Left lung (tissue), 10 donors: ENCODE results near the gene CNTN4. TPM values are rescaled to one million over a fixed set of nuclear protein-coding genes. Genes with fewer than 3 reads are reported as not detected.

ENCODE experiments used
- ATAC-seq: fragments of 200-7000 bp; cut with Tn5 transposase; one replicate; pipeline ENCODE4 v1.9.1; 2020; ENCODE audit warnings: moderate library complexity
- DNase-seq, 4 donors: peaks; one replicate each; pipeline ENCODE4 v3.0.0-alpha.2; 2013 to 2020
- H3K27ac ChIP-seq, 2 donors: fragments of 200-600 bp; sonication (generic) in 1 of 2; one replicate each; pipeline versions ENCODE4 v1.5.0 to v1.8.0; 2020 to 2021
- H3K27me3 ChIP-seq, 2 donors: fragments of 200-600 bp; sonication (generic) in 1 of 2; one replicate each; pipeline versions ENCODE4 v1.5.0 to v1.8.0; 2020 to 2021
- H3K36me3 ChIP-seq, 2 donors: fragments of 200-600 bp; sonication (generic) in 1 of 2; one replicate each; pipeline versions ENCODE4 v1.5.0 to v1.8.0; 2020 to 2021
- H3K4me1 ChIP-seq, 2 donors: fragments of 200-600 bp; one replicate each; pipeline ENCODE4 v1.8.0; 2021
- H3K4me3 ChIP-seq, 2 donors: fragments of 200-600 bp; sonication (generic) in 1 of 2; one replicate each; pipeline versions ENCODE4 v1.5.0 to v1.8.0; 2020 to 2021; ENCODE audit warnings: mild to moderate bottlenecking in 1 of 2
- H3K9me3 ChIP-seq, 2 donors: fragments of 200-600 bp; sonication (generic) in 1 of 2; one replicate each; pipeline versions ENCODE4 v1.5.0 to v1.8.0; 2020 to 2021
- intact Hi-C, 2 donors: fragments of 100-400 bp; cut with DNase I; formaldehyde crosslinking; loops; one replicate each; pipeline versions ENCODE4 v1.11.2 to v1.14.2; 2022
- polyA plus RNA-seq, 6 donors: library from polyadenylated mRNA; unstranded; fragments of 120-200 nt; gene quantifications; one replicate each; pipeline ENCODE4 v1.2.1, GENCODE V29; 2013; ENCODE audit not compliant: insufficient read length in 6 of 6
- total RNA-seq, 2 donors: library from RNA; stranded (reverse); fragmentation: NEBNext Ultra II Directional; extraction: Animal tissue kit (Norgen Biotek cat#: 25700); gene quantifications; one replicate each; pipeline ENCODE4 v1.2.1, GENCODE V29; 2021
- TF ChIP-seq, protein P1 (sequence below), 2 donors: fragments of 200-600 bp; sonication (generic) in 1 of 2; IDR thresholded peaks; one replicate each; pipeline versions ENCODE4 v1.5.0 to v1.8.0; 2021; ENCODE audit warnings: antibody characterized with exemption in 2 of 2
- donor health status: DM: no; HTN: yes; CAD: no.
- donor health status: DM: no; HTN: no; CAD: no.

CNTN4 gene
- total and polyA plus RNA-seq, 8 donors = 5.9 to 10.4 (median 8.2) TPM

DNA sequence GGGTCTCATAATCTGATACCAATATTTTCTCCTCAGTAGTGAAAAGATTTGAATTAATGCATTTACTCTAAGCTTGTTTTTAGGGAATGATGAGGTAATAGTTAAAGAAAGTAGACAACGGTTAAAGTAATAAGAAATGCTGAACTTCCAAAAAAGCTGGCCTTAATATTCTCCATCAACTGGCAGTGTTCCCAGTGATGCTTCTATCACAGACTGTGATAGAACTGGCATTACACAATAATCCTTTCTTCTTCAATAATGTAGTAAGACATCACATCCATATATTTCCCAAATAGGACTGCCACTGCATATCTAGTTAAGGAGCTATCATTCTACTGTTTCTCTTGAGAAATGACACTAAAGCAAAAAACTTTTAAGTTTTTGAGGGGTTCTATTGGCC is 822.8 kb downstream of the CNTN4 start:
- Histone ChIP-seq H3K27ac (no peak overlapping the region), H3K9me3 (no peaks in the 10 kb centered on the region), H3K27me3 (no peaks in the 10 kb centered on the region), H3K4me1 (no peaks in the 10 kb centered on the region), H3K4me3 (no peak overlapping the region), H3K36me3 (no peaks in the 10 kb centered on the region)
- TF ChIP-seq, protein P1, sequence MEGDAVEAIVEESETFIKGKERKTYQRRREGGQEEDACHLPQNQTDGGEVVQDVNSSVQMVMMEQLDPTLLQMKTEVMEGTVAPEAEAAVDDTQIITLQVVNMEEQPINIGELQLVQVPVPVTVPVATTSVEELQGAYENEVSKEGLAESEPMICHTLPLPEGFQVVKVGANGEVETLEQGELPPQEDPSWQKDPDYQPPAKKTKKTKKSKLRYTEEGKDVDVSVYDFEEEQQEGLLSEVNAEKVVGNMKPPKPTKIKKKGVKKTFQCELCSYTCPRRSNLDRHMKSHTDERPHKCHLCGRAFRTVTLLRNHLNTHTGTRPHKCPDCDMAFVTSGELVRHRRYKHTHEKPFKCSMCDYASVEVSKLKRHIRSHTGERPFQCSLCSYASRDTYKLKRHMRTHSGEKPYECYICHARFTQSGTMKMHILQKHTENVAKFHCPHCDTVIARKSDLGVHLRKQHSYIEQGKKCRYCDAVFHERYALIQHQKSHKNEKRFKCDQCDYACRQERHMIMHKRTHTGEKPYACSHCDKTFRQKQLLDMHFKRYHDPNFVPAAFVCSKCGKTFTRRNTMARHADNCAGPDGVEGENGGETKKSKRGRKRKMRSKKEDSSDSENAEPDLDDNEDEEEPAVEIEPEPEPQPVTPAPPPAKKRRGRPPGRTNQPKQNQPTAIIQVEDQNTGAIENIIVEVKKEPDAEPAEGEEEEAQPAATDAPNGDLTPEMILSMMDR (IDR thresholded peaks at IDR 0.05) = no peak
- intact Hi-C loops = no loop called here
- peak in 1 of 4 donors; percentile 1 for DNase-seq
- ATAC-seq = no peak

DNA sequence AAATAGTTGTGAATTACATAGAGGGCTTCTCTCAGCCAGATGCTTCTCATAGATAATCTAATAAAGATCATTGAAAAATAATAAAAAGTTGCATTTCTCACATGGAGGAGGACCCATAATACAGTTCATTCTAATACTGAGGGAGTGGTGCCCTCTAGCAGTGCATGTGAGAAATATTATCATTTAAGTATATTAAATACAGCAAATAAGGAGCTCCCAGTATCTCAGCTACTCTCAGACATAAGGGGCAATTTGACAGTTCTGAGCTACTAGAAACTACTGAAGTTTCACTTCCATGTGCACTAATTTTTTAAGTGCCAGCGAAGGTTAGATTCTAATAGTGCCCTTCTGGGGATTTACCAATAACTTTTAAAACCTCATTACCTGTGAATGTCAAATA is 823.2 kb downstream of the CNTN4 start:
- no peaks in the 10 kb centered on the region for H3K36me3 ChIP-seq
- no peaks in the 10 kb centered on the region for H3K4me1 ChIP-seq
- no peak overlapping the region for H3K27ac ChIP-seq
- ATAC-seq (peak; percentile 82), DNase-seq (peak in 2 of 4 donors; percentile 9 to 44)
- no peaks in the 10 kb centered on the region for H3K9me3 ChIP-seq
- intact Hi-C loops = no loop called here
- H3K4me3 ChIP-seq = no peak overlapping the region
- TF ChIP-seq, protein P1 (IDR thresholded peaks at IDR 0.05) = peak in 1 of 2 donors; percentile 21
- no peaks in the 10 kb centered on the region for H3K27me3 ChIP-seq

DNA sequence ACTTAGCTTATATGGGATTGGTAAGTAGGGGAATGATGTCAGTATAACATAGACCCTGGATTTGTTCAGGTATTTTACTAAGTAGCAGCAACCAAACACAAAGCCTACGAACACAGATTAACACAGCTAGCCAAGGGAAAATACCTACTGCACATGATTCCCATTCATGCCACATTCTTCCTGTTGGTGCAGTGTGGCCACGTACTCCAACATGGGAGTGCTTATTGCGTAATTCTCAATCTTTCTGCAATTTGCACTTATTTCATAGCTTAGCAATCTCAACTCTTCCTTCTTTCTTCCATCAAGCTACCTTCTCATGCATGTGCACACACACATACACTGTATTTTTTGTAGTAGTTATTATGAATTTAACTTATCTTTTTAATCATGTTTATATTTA is 824.7 kb downstream of the CNTN4 start:
- peak; percentile 85 for ATAC-seq
- H3K4me3 ChIP-seq = no peak overlapping the region
- H3K9me3 ChIP-seq = no peaks in the 10 kb centered on the region
- no peaks in the 10 kb centered on the region for H3K36me3 ChIP-seq
- intact Hi-C loops = no loop called here
- H3K27me3 ChIP-seq = no peaks in the 10 kb centered on the region
- H3K4me1 ChIP-seq = no peaks in the 10 kb centered on the region
- no peak overlapping the region for H3K27ac ChIP-seq
- DNase-seq = peak in 2 of 4 donors; percentile 3 to 34
- TF ChIP-seq, protein P1 (IDR thresholded peaks at IDR 0.05) = no peak

DNA sequence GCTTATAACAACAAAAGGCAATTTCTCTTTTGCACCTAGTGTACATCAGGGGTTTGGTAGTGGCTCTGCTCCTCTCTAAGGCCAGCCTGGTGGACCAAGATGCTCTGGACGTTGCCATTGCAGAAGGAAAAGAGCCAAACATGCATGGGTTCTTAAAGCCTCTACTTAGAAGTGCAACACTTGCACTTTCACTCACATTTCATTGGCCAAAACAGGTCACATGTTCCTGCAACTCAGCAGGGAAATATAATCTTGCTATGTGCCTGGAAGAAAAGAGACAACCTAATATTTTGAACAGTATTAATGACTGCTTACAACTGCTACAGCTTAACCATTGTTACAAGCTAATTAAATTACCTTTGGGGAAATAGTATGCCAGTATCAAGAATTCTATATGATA is 828.6 kb downstream of the CNTN4 start:
- TF ChIP-seq, protein P1 (IDR thresholded peaks at IDR 0.05) = no peak
- intact Hi-C loops = no loop called here
- H3K27me3 ChIP-seq = no peaks in the 10 kb centered on the region
- ATAC-seq = no peak
- peaks cover 0 to 1% of the 10 kb centered on the region in 2 donors for H3K9me3 ChIP-seq
- H3K4me3 ChIP-seq = no peak overlapping the region
- DNase-seq = no peak
- H3K4me1 ChIP-seq = no peaks in the 10 kb centered on the region
- no peaks in the 10 kb centered on the region for H3K36me3 ChIP-seq
- no peak overlapping the region for H3K27ac ChIP-seq

DNA sequence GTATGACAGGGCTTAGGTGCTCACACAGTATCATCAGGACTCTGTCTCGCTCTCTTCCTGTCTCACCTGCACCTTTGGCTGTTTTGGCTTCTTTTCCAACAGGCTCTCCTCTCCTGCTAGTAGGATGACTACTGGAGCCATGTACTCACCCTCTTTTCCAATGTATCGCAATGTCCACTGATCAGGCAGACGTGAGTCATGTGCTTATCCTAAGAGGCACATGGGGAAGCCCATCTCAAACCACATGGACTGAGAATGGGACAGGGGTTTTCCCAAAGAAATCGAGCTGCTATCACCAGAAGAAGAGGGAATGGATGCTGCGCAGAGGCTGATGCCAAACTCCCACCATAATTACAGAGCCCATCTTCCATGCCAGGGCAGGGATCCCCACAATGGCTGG is 830.9 kb downstream of the CNTN4 start:
- Histone ChIP-seq H3K27me3 (no peaks in the 10 kb centered on the region), H3K4me1 (no peaks in the 10 kb centered on the region), H3K36me3 (no peaks in the 10 kb centered on the region), H3K9me3 (peaks cover 0 to 1% of the 10 kb centered on the region in 2 donors), H3K4me3 (no peak overlapping the region), H3K27ac (no peak overlapping the region)
- ATAC-seq (no peak), DNase-seq (no peak)
- intact Hi-C loops = no loop called here
- TF ChIP-seq, protein P1 (IDR thresholded peaks at IDR 0.05) = no peak
